Thymus (tissue), 11 donors: ENCODE measurements around the gene C3orf49. TPM values are rescaled to one million over a fixed set of nuclear protein-coding genes. Genes with fewer than 3 reads are reported as not detected.
A peak's percentile ranks its signal among the peaks of the same experiment; 100 is the strongest.

ENCODE experiments used
- DNase-seq, 9 donors: peaks; one replicate each; pipeline ENCODE4 v3.0.0-alpha.2; 2013; ENCODE audit warnings: low spot score in 9 of 9, low read depth in 6 of 9, missing footprints in 1 of 9
- H3K27ac ChIP-seq, 2 donors: one replicate each; pipeline ENCODE4 v1.5.1; 2013; ENCODE audit warnings: control low read depth in 1 of 2, low read depth in 1 of 2, low read length in 1 of 2, mild to moderate bottlenecking in 1 of 2, moderate library complexity in 1 of 2
- H3K27me3 ChIP-seq, 2 donors: one replicate each; pipeline ENCODE4 v1.5.1; 2013; ENCODE audit warnings: low read length in 1 of 2; ENCODE audit not compliant: control insufficient read depth in 2 of 2, insufficient read depth in 1 of 2
- H3K36me3 ChIP-seq, 2 donors: one replicate each; pipeline ENCODE4 v1.5.1; 2013; ENCODE audit warnings: low read length in 1 of 2, mild to moderate bottlenecking in 1 of 2, moderate library complexity in 1 of 2; ENCODE audit not compliant: control insufficient read depth in 2 of 2, insufficient read depth in 2 of 2
- H3K4me1 ChIP-seq, 2 donors: one replicate each; pipeline ENCODE4 v1.5.1; 2013; ENCODE audit warnings: low read length in 2 of 2; ENCODE audit not compliant: control insufficient read depth in 2 of 2, insufficient read depth in 2 of 2
- H3K4me3 ChIP-seq, 2 donors: one replicate each; pipeline ENCODE4 v1.5.1; 2013; ENCODE audit warnings: low read length in 2 of 2, control low read depth in 1 of 2, mild to moderate bottlenecking in 1 of 2
- H3K9me3 ChIP-seq, 2 donors: one replicate each; pipeline ENCODE4 v1.5.1; 2013; ENCODE audit warnings: low read length in 1 of 2, mild to moderate bottlenecking in 1 of 2; ENCODE audit not compliant: control insufficient read depth in 2 of 2, insufficient read depth in 1 of 2
- WGBS: extraction: QIAGEN DNeasy Blood & Tissue Kit; methylation state at CpG from one replicate; pipeline ENCODE4 v1.1.7; 2013; 5-methylcytosine and 5-hydroxymethylcytosine counted together
- polyA plus RNA-seq: library from polyadenylated mRNA; stranded (reverse); fragments of 200-250 nt; gene quantifications from one replicate; pipeline ENCODE4 v1.2.3, GENCODE V29; 2013
- total RNA-seq: library from RNA; stranded (reverse); fragments of 120-200 nt; gene quantifications from one replicate; pipeline ENCODE4 v1.2.4, GENCODE V29; 2013
- donor health status: healthy.

C3orf49 gene
- total and polyA plus RNA-seq, 2 donors = 0.05 TPM; not detected in 1

GRCh38 chr3:63860776-63861175 lies 41.7 kb downstream of the C3orf49 start:
- Histone ChIP-seq H3K4me3 (no peak overlapping the region), H3K27ac (no peak overlapping the region), H3K27me3 (no peaks in the 10 kb centered on the region), H3K9me3 (no peaks in the 10 kb centered on the region), H3K4me1 (peaks cover 6 to 8% of the 10 kb centered on the region in 2 donors), H3K36me3 (no peaks in the 10 kb centered on the region)
- WGBS = 99% methylated on average over 3 of the region's 3 CpGs
- DNase-seq = no peak

GRCh38 chr3:63861306-63861705 lies 42.2 kb downstream of the C3orf49 start:
- no peak for DNase-seq
- WGBS = 98% methylated on average over 5 of the region's 5 CpGs

GRCh38 chr3:63862804-63863149 lies 43.7 kb downstream of the C3orf49 start:
- Histone ChIP-seq H3K27me3 (no peaks in the 10 kb centered on the region), H3K36me3 (peaks cover 0 to 5% of the 10 kb centered on the region in 2 donors), H3K27ac (peak overlapping the region in 1 of 2 donors; percentile 9), H3K9me3 (no peaks in the 10 kb centered on the region), H3K4me1 (peaks cover 6 to 8% of the 10 kb centered on the region in 2 donors), H3K4me3 (peak overlapping the region; percentile 76 to 82)
- WGBS = 28% methylated on average over 5 of the region's 5 CpGs
- DNase-seq = peak in 1 of 9 donors; percentile 18

More at GRCh38 chr3:63861306-63861705, 42.2 kb downstream of the C3orf49 start:
- H3K4me1 ChIP-seq = peaks cover 6 to 8% of the 10 kb centered on the region in 2 donors
- H3K9me3 ChIP-seq = no peaks in the 10 kb centered on the region
- no peaks in the 10 kb centered on the region for H3K36me3 ChIP-seq
- no peak overlapping the region for H3K27ac ChIP-seq
- no peaks in the 10 kb centered on the region for H3K27me3 ChIP-seq
- no peak overlapping the region for H3K4me3 ChIP-seq

GRCh38 chr3:63863150-63864007 lies 44.3 kb downstream of the C3orf49 start, which contains the start of the genes ATXN7 and THOC7:
Gene ATXN7, plus strand, starts transcription at chr3:63863867. Its CDS starts 48,732 bp downstream, at chr3:63912599.
Gene THOC7, minus strand, starts transcription at chr3:63863805. Its CDS starts 15 bp downstream, at chr3:63863790.
- no peaks in the 10 kb centered on the region for H3K27me3 ChIP-seq
- peak in 6 of 9 donors; percentile 35 to 77 (median 48) for DNase-seq
- H3K27ac ChIP-seq = peak within 1 kb of the TSS; percentile 62 to 86
- H3K4me3 ChIP-seq = peak within 1 kb of the TSS; percentile 76 to 82
- no peaks in the 10 kb centered on the region for H3K9me3 ChIP-seq
- under 1% methylated on average over 98 of the region's 98 CpGs for WGBS
- peaks cover 6 to 8% of the 10 kb centered on the region in 2 donors for H3K4me1 ChIP-seq
- peaks cover 0 to 8% of the 10 kb centered on the region in 2 donors for H3K36me3 ChIP-seq

- DNase-seq = peak in 6 of 9 donors; percentile 23 to 67 (median 39)
- Histone ChIP-seq H3K36me3 (peaks cover 0 to 8% of the 10 kb centered on the region in 2 donors), H3K4me1 (peaks cover 6 to 8% of the 10 kb centered on the region in 2 donors), H3K9me3 (no peaks in the 10 kb centered on the region), H3K27ac (peak overlapping the region; percentile 62 to 86), H3K4me3 (peak overlapping the region; percentile 69 to 82), H3K27me3 (no peaks in the 10 kb centered on the region)
- WGBS = under 1% methylated on average over 93 of the region's 93 CpGs
Measured at GRCh38 chr3:63864008-63864964, 45.2 kb downstream of the C3orf49 start.

- peak overlapping the region; percentile 55 to 62 for H3K27ac ChIP-seq
- WGBS = 6% methylated on average over 3 of the region's 3 CpGs
Measured at GRCh38 chr3:63864965-63865327, 45.8 kb downstream of the C3orf49 start.

GRCh38 chr3:63867225-63867624 lies 48.1 kb downstream of the C3orf49 start:
- H3K4me3 ChIP-seq = no peak overlapping the region
- H3K9me3 ChIP-seq = no peaks in the 10 kb centered on the region
- peaks cover 6 to 8% of the 10 kb centered on the region in 2 donors for H3K4me1 ChIP-seq
- H3K36me3 ChIP-seq = peaks cover 0 to 8% of the 10 kb centered on the region in 2 donors
- H3K27ac ChIP-seq = no peak overlapping the region
- 100% methylated on average over 1 of the region's 1 CpG for WGBS
- DNase-seq = no peak
- H3K27me3 ChIP-seq = no peaks in the 10 kb centered on the region

More at GRCh38 chr3:63864965-63865327, 45.8 kb downstream of the C3orf49 start:
- peaks cover 0 to 8% of the 10 kb centered on the region in 2 donors for H3K36me3 ChIP-seq
- H3K27me3 ChIP-seq = no peaks in the 10 kb centered on the region
- H3K4me1 ChIP-seq = peaks cover 6 to 8% of the 10 kb centered on the region in 2 donors
- no peaks in the 10 kb centered on the region for H3K9me3 ChIP-seq
- H3K4me3 ChIP-seq = peak overlapping the region; percentile 69 to 82
- no peak for DNase-seq

- 96% methylated on average over 3 of the region's 3 CpGs for WGBS
- no peaks in the 10 kb centered on the region for H3K27me3 ChIP-seq
- H3K9me3 ChIP-seq = no peaks in the 10 kb centered on the region
- H3K4me3 ChIP-seq = no peak overlapping the region
- H3K27ac ChIP-seq = no peak overlapping the region
- DNase-seq = no peak
- H3K36me3 ChIP-seq = peaks cover 0 to 8% of the 10 kb centered on the region in 2 donors
- peaks cover 0 to 3% of the 10 kb centered on the region in 2 donors for H3K4me1 ChIP-seq
Measured at GRCh38 chr3:63869940-63870614, 51.0 kb downstream of the C3orf49 start.
